Astrocyte (in vitro differentiated cells and primary cell): ENCODE measurements around the gene S1PR2.

Experiments
- EZH2 ChIP-seq: IDR thresholded peaks from 2 replicates; pipeline ENCODE4 v1.6.1; 2012; ENCODE audit warnings: mild to moderate bottlenecking, low read length, inconsistent platforms; ENCODE audit not compliant: insufficient read depth
- TF ChIP-seq, protein P1 (sequence below): IDR thresholded peaks from 2 replicates; pipeline ENCODE4 v1.5.1; 2011; ENCODE audit warnings: low read depth, mild to moderate bottlenecking, inconsistent platforms, low read length, moderate library complexity; ENCODE audit not compliant: insufficient read depth

DNA sequence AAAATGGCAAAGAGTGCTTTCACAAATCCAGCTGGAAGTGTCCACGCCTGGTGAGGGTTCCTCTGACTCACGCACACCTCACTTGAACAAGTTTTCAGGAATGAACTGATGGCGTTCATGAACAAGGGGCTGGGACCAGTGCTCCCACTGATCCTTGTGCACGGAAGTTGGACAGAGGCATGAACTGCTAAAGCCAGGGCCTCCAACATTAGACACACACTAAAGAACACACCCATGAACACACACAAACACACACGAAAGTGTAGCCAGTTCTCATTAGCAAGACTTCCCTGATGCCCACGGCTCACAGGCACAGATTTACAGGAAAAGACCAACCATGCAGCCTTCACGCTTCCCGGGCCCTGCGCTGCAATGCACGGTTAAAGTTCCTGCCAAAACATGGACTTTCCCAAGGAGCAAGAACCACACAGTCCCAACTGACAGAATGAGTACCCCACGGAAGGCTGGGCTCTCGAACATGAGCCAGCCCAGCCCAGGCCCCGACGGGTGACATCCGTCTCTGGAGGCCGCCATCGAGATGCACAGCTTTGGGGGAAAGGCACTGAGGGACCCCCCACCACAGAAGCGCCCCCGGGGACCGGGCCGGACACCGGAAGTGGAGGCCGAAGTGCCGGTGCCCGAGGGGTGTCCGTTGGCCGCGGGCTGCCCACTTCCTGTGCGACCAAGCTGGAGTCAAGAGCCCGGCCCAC is 37.2 kb downstream of the S1PR2 start:
- TF ChIP-seq, protein P1, sequence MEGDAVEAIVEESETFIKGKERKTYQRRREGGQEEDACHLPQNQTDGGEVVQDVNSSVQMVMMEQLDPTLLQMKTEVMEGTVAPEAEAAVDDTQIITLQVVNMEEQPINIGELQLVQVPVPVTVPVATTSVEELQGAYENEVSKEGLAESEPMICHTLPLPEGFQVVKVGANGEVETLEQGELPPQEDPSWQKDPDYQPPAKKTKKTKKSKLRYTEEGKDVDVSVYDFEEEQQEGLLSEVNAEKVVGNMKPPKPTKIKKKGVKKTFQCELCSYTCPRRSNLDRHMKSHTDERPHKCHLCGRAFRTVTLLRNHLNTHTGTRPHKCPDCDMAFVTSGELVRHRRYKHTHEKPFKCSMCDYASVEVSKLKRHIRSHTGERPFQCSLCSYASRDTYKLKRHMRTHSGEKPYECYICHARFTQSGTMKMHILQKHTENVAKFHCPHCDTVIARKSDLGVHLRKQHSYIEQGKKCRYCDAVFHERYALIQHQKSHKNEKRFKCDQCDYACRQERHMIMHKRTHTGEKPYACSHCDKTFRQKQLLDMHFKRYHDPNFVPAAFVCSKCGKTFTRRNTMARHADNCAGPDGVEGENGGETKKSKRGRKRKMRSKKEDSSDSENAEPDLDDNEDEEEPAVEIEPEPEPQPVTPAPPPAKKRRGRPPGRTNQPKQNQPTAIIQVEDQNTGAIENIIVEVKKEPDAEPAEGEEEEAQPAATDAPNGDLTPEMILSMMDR, result no peak
- no peak for TF ChIP-seq EZH2
